PC-3 (cell line): ENCODE results near the gene VEZT.

Experiments used
- EZH2 ChIP-seq: fragments of 300-600 bp; sonication (generic); IDR thresholded peaks from one replicate; pipeline ENCODE4 v1.6.1; 2017; ENCODE audit warnings: antibody characterized with exemption, mild to moderate bottlenecking, low read length; ENCODE audit not compliant: unreplicated experiment
- EZH2phosphoT487 ChIP-seq: fragments of 300-600 bp; sonication (generic); IDR thresholded peaks from 2 replicates; pipeline ENCODE4 v1.6.1; 2018; ENCODE audit warnings: mild to moderate bottlenecking, antibody characterized with exemption, low read length, borderline replicate concordance
- TF ChIP-seq, protein P1 (sequence below): fragments of 300-600 bp; sonication (generic); conservative IDR thresholded peaks from 2 replicates; pipeline ENCODE4 v1.5.1; 2017; ENCODE audit warnings: antibody characterized with exemption, low read depth, mild to moderate bottlenecking, low read length

DNA sequence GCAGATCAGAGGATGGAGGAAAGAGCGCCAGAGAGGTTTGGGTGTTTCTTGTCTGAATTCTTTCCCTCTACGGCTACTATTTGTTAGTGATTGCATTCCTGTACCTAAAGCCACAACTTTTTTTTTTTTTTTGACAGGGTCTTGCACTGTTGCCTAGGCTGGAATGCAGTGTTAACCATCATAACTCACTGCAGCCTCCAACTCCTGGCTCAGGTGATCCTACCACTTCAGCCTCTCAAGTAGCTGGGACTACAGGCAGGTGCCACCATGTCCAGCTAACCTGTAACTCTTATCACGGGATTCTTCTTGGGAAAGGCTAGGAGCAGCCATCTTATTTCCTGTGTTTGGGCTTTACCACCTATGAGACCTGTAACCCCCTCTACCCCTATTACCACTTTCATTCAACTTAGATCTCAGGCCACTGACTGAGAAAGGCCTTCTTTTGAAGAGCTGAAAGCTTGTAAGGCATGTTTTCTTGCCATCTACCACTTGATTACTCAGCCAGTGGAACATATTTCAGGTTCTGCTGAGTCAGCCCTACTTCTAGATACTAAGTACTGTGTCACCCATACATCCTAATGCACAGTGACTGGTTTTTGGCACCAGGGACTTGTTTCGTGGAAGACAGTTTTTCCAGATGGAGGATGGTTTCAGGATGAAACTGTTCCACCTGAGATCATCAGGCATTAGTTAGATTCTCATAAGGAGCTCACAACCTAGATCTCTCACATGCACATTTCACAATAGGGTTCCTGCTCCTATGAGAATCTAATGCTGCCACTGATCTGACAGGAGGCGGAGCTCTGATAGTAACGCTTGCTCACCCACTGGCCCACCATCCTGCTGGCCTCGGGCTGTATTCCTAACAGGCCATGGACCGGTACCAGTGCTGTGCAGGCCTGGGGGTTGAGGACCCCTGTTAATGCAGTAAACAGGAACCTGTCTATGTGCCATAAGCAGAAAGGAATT is 6.9 kb downstream of the VEZT start:
- TF ChIP-seq, protein P1, sequence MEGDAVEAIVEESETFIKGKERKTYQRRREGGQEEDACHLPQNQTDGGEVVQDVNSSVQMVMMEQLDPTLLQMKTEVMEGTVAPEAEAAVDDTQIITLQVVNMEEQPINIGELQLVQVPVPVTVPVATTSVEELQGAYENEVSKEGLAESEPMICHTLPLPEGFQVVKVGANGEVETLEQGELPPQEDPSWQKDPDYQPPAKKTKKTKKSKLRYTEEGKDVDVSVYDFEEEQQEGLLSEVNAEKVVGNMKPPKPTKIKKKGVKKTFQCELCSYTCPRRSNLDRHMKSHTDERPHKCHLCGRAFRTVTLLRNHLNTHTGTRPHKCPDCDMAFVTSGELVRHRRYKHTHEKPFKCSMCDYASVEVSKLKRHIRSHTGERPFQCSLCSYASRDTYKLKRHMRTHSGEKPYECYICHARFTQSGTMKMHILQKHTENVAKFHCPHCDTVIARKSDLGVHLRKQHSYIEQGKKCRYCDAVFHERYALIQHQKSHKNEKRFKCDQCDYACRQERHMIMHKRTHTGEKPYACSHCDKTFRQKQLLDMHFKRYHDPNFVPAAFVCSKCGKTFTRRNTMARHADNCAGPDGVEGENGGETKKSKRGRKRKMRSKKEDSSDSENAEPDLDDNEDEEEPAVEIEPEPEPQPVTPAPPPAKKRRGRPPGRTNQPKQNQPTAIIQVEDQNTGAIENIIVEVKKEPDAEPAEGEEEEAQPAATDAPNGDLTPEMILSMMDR: no peak
- TF ChIP-seq EZH2 (no peak), EZH2phosphoT487 (no peak)
